Neural cell (in vitro differentiated cells): ENCODE measurements around the gene WWC2.

ENCODE experiments used
- EP300 ChIP-seq: fragments of 450-650 bp; conservative IDR thresholded peaks from 2 replicates; pipeline ENCODE4 v1.6.1; 2014; ENCODE audit warnings: antibody characterized with exemption, mild to moderate bottlenecking, moderate library complexity; ENCODE audit not compliant: poor library complexity, severe bottlenecking
- POLR2AphosphoS5 ChIP-seq: IDR thresholded peaks from 2 replicates; pipeline ENCODE4 v1.6.1; 2012
- TF ChIP-seq, protein P1 (sequence below): fragments of 450-650 bp; IDR thresholded peaks from 2 replicates; pipeline ENCODE4 v1.5.1; 2014; ENCODE audit warnings: antibody characterized with exemption, mild to moderate bottlenecking, moderate library complexity; ENCODE audit not compliant: poor library complexity, severe bottlenecking
- TF ChIP-seq, protein P2 (sequence below): IDR thresholded peaks from 2 replicates; pipeline ENCODE4 v1.6.1; 2012; ENCODE audit warnings: borderline replicate concordance

DNA sequence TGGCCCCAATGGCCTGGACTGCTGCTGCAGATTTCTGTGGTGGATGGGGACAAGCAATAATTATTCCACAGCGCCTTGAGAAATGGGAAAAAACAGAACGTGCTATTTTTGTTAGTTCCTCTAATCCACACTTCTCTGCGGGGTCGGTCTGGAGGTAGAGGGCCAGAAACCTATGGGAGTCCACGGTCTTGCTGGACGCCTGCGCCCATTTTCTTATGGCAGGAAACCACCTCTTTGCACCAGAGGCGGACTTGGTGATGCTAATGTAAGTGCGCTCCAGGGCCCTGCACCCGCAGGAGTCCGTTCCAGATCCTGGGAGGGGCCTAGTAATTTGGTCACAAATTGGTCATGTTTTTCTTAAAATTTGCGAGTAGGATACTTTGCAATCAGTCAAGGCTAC, 249.1 kb downstream of the WWC2 start:
- TF ChIP-seq, protein P1, sequence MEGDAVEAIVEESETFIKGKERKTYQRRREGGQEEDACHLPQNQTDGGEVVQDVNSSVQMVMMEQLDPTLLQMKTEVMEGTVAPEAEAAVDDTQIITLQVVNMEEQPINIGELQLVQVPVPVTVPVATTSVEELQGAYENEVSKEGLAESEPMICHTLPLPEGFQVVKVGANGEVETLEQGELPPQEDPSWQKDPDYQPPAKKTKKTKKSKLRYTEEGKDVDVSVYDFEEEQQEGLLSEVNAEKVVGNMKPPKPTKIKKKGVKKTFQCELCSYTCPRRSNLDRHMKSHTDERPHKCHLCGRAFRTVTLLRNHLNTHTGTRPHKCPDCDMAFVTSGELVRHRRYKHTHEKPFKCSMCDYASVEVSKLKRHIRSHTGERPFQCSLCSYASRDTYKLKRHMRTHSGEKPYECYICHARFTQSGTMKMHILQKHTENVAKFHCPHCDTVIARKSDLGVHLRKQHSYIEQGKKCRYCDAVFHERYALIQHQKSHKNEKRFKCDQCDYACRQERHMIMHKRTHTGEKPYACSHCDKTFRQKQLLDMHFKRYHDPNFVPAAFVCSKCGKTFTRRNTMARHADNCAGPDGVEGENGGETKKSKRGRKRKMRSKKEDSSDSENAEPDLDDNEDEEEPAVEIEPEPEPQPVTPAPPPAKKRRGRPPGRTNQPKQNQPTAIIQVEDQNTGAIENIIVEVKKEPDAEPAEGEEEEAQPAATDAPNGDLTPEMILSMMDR: no peak
- TF ChIP-seq POLR2AphosphoS5 (no peak), EP300 (no peak)
- TF ChIP-seq, protein P2, sequence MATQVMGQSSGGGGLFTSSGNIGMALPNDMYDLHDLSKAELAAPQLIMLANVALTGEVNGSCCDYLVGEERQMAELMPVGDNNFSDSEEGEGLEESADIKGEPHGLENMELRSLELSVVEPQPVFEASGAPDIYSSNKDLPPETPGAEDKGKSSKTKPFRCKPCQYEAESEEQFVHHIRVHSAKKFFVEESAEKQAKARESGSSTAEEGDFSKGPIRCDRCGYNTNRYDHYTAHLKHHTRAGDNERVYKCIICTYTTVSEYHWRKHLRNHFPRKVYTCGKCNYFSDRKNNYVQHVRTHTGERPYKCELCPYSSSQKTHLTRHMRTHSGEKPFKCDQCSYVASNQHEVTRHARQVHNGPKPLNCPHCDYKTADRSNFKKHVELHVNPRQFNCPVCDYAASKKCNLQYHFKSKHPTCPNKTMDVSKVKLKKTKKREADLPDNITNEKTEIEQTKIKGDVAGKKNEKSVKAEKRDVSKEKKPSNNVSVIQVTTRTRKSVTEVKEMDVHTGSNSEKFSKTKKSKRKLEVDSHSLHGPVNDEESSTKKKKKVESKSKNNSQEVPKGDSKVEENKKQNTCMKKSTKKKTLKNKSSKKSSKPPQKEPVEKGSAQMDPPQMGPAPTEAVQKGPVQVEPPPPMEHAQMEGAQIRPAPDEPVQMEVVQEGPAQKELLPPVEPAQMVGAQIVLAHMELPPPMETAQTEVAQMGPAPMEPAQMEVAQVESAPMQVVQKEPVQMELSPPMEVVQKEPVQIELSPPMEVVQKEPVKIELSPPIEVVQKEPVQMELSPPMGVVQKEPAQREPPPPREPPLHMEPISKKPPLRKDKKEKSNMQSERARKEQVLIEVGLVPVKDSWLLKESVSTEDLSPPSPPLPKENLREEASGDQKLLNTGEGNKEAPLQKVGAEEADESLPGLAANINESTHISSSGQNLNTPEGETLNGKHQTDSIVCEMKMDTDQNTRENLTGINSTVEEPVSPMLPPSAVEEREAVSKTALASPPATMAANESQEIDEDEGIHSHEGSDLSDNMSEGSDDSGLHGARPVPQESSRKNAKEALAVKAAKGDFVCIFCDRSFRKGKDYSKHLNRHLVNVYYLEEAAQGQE: no peak
